GM13977 (cell line): ENCODE data around the gene MYOM1.

Experiments used
- DNase-seq: peaks from one replicate; pipeline ENCODE4 v3.0.0; 2012; ENCODE audit warnings: low spot score
- CTCF ChIP-seq: IDR thresholded peaks from 2 replicates; pipeline ENCODE4 v1.5.1; 2012; ENCODE audit warnings: mild to moderate bottlenecking, control low read depth; ENCODE audit not compliant: insufficient read depth; ENCODE audit errors: extremely low read depth, missing control alignments
- in situ Hi-C: fragments of 300-500 bp; cut with MboI; formaldehyde crosslinking; loops from one replicate; pipeline ENCODE4 v1.12.0; 2022; ENCODE audit warnings: low sequenced_read_pairs, low pct_unique_long_range_greater_than_20kb, mixed read lengths, inconsistent platforms; ENCODE audit not compliant: unreplicated experiment

The MYOM1 gene

GRCh38 chr18:3186678-3187658 lies 32.8 kb downstream of the MYOM1 start:
- TF ChIP-seq CTCF, result no peak
- no peak for DNase-seq
- in situ Hi-C loops, result no loop called here

- in situ Hi-C loops, result no loop called here
- TF ChIP-seq CTCF, result no peak
- no peak for DNase-seq
These were observed 35.3 kb downstream of the MYOM1 start for GRCh38 chr18:3184275-3184963.

GRCh38 chr18:3183103-3183717 lies 36.6 kb downstream of the MYOM1 start:
- no peak for DNase-seq
- TF ChIP-seq CTCF, result no peak
- in situ Hi-C loops, result no loop called here

- no peak for DNase-seq
- no peak for TF ChIP-seq CTCF
- in situ Hi-C loops, result no loop called here
These were observed 39.4 kb downstream of the MYOM1 start for GRCh38 chr18:3180325-3180724.

GRCh38 chr18:3179430-3180089 lies 40.2 kb downstream of the MYOM1 start:
- DNase-seq, result peak; percentile 58
- no peak for TF ChIP-seq CTCF
- in situ Hi-C loops, result no loop called here
